ENCODE results near the gene MSL2. TPM values are rescaled to one million over a fixed set of nuclear protein-coding genes. Genes with fewer than 3 reads are reported as not detected.
"Not testable (repeated sequence)": the region's sequence is repeated elsewhere in the genome, so short reads cannot be mapped to it uniquely, and the experiment has no call there.

The MSL2 gene
- total RNA-seq, 1 donor from 2014 or later: 17.5 TPM

- Histone ChIP-seq H3K36me3 (ENCODE audit: control insufficient read depth, insufficient read depth, low read length) (peaks cover 2% of the 10 kb centered on the region), H3K27me3 (ENCODE audit: control insufficient read depth, insufficient read depth, low read length) (no peaks in the 10 kb centered on the region), H3K4me3 (ENCODE audit: low read depth, low read length) (no peak overlapping the region)
- TF ChIP-seq CTCF (IDR thresholded peaks at IDR 0.05; ENCODE audit: insufficient read depth, low read length, poor library complexity, severe bottlenecking): no peak
- no peak for DNase-seq (ENCODE audit: low read depth)
These were observed 43.2 kb downstream of the MSL2 start for GRCh38 chr3:136152963-136153362.

- DNase-seq (ENCODE audit: low read depth): no peak
- peaks cover 2% of the 10 kb centered on the region for H3K36me3 ChIP-seq (ENCODE audit: control insufficient read depth, insufficient read depth, low read length)
- no peak for TF ChIP-seq CTCF (IDR thresholded peaks at IDR 0.05; ENCODE audit: insufficient read depth, low read length, poor library complexity, severe bottlenecking)
- H3K27me3 ChIP-seq (ENCODE audit: control insufficient read depth, insufficient read depth, low read length): no peaks in the 10 kb centered on the region
- H3K4me3 ChIP-seq (ENCODE audit: low read depth, low read length): no peak overlapping the region
These were observed 43.8 kb downstream of the MSL2 start for GRCh38 chr3:136152176-136152843.

GRCh38 chr3:136151219-136151618 is 44.9 kb downstream of the MSL2 start:
- H3K36me3 ChIP-seq (ENCODE audit: control insufficient read depth, insufficient read depth, low read length): peaks cover 2% of the 10 kb centered on the region
- DNase-seq (ENCODE audit: low read depth): no peak
- no peak for TF ChIP-seq CTCF (IDR thresholded peaks at IDR 0.05; ENCODE audit: insufficient read depth, low read length, poor library complexity, severe bottlenecking)
- no peaks in the 10 kb centered on the region for H3K27me3 ChIP-seq (ENCODE audit: control insufficient read depth, insufficient read depth, low read length)
- H3K4me3 ChIP-seq (ENCODE audit: low read depth, low read length): no peak overlapping the region

GRCh38 chr3:136149667-136150066 is 46.5 kb downstream of the MSL2 start:
- Histone ChIP-seq H3K4me3 (ENCODE audit: low read depth, low read length) (no peak overlapping the region), H3K36me3 (ENCODE audit: control insufficient read depth, insufficient read depth, low read length) (peaks cover 2% of the 10 kb centered on the region), H3K27me3 (ENCODE audit: control insufficient read depth, insufficient read depth, low read length) (no peaks in the 10 kb centered on the region)
- DNase-seq (ENCODE audit: low read depth): no peak
- no peak for TF ChIP-seq CTCF (IDR thresholded peaks at IDR 0.05; ENCODE audit: insufficient read depth, low read length, poor library complexity, severe bottlenecking)

- H3K36me3 ChIP-seq (ENCODE audit: control insufficient read depth, insufficient read depth, low read length): peaks cover under 1% of the 10 kb centered on the region
- no peaks in the 10 kb centered on the region for H3K27me3 ChIP-seq (ENCODE audit: control insufficient read depth, insufficient read depth, low read length)
- H3K4me3 ChIP-seq (ENCODE audit: low read depth, low read length): no peak overlapping the region
- TF ChIP-seq CTCF (IDR thresholded peaks at IDR 0.05; ENCODE audit: insufficient read depth, low read length, poor library complexity, severe bottlenecking): no peak
- DNase-seq (ENCODE audit: low read depth): no peak
These were observed 49.0 kb downstream of the MSL2 start for GRCh38 chr3:136146981-136147729.

GRCh38 chr3:136144397-136144796 is 51.7 kb downstream of the MSL2 start:
- not testable (repeated sequence) for H3K27me3 ChIP-seq (ENCODE audit: control insufficient read depth, insufficient read depth, low read length); H3K4me3 ChIP-seq (ENCODE audit: low read depth, low read length); H3K36me3 ChIP-seq (ENCODE audit: control insufficient read depth, insufficient read depth, low read length); DNase-seq (ENCODE audit: low read depth)
